ENCODE data around the gene PARP3. TPM values are rescaled to one million over a fixed set of nuclear protein-coding genes. Genes with fewer than 3 reads are reported as not detected.

PARP3 gene
- total RNA-seq, 4 donors from 2014 or later = 6.0 to 16.2 (median 9.0) TPM

GRCh38 chr3:51997172-51997571 lies 55.0 kb downstream of the PARP3 start:
- WGBS, 2 donors = 68% methylated on average over 2 of the region's 2 CpGs
- no peak overlapping the region for H3K4me3 ChIP-seq (ENCODE audit: low read depth, poor library complexity, severe bottlenecking)
- no peak for DNase-seq (ENCODE audit: low spot score in 2 of 2)
- TF ChIP-seq POLR2A (IDR thresholded peaks at IDR 0.05) (no peak), CTCF (IDR thresholded peaks at IDR 0.05) (no peak)
- intact Hi-C loops (cut with DNase I; ENCODE audit: low total_unique reads) = no loop called here

- intact Hi-C loops (cut with DNase I; ENCODE audit: low total_unique reads) = no loop called here
- DNase-seq (ENCODE audit: low spot score in 2 of 2) = no peak
- 45 to 55% methylated on average over 7 of the region's 7 CpGs for WGBS, 2 donors
- TF ChIP-seq CTCF (IDR thresholded peaks at IDR 0.05) (no peak), POLR2A (IDR thresholded peaks at IDR 0.05) (no peak)
- no peak overlapping the region for H3K4me3 ChIP-seq (ENCODE audit: low read depth, poor library complexity, severe bottlenecking)
Observed at GRCh38 chr3:51997935-51998596, 55.9 kb downstream of the PARP3 start.

Other genes with a start within 250 kb of the PARP3 start
- 1 to 10 TPM in 2 of 4 donors, under 1 TPM in 2; 0.13 to 2.2 (median 0.91) TPM for gene GRM2, start 235.3 kb upstream of the PARP3 start, total RNA-seq
- gene IQCF6, start 163.1 kb upstream of the PARP3 start, total RNA-seq = not detected
- not detected for gene IQCF2, start 80.7 kb upstream of the PARP3 start, total RNA-seq
- gene IQCF5, start 66.8 kb upstream of the PARP3 start, total RNA-seq = not detected
- gene IQCF1, start 39.0 kb upstream of the PARP3 start, total RNA-seq = not detected
- gene RRP9, start 459 bp upstream of the PARP3 start, total RNA-seq = 10 to 100 TPM; 10.0 to 16.9 (median 14.0) TPM
- gene GPR62, start 13.0 kb downstream of the PARP3 start, total RNA-seq = not detected
- 10 to 100 TPM; 25.5 to 46.7 (median 29.2) TPM for gene PCBP4, start 25.1 kb downstream of the PARP3 start, total RNA-seq
- gene ABHD14B, start 31.7 kb downstream of the PARP3 start, total RNA-seq = 10 to 100 TPM; 35.0 to 69.4 (median 51.9) TPM
- 10 to 100 TPM in 1 of 4 donors, 1 to 10 TPM in 3; 2.2 to 14.8 (median 5.0) TPM for gene ABHD14A, start 32.7 kb downstream of the PARP3 start, total RNA-seq
- gene ACY1, start 41.2 kb downstream of the PARP3 start, total RNA-seq = 10 to 100 TPM; 16.2 to 44.2 (median 30.5) TPM
- 1,000 to 10,000 TPM; 1,729 to 2,645 (median 2,120) TPM for gene RPL29, start 53.5 kb downstream of the PARP3 start, total RNA-seq
- gene DUSP7, start 114.2 kb downstream of the PARP3 start, total RNA-seq = 10 to 100 TPM; 54.6 to 96.3 (median 79.2) TPM
- 1 to 10 TPM; 1.6 to 4.9 (median 1.9) TPM for gene POC1A, start 212.1 kb downstream of the PARP3 start, total RNA-seq